Measurements from ENCODE around the gene PHAX.

GRCh38 chr5:126673477-126673876 lies 72.7 kb downstream of the PHAX start:
- TF ChIP-seq POLR2A (IDR thresholded peaks at IDR 0.05) (no peak), CTCF (IDR thresholded peaks at IDR 0.05) (no peak)
